ENCODE measurements around the gene PHKA1. TPM values are rescaled to one million over a fixed set of nuclear protein-coding genes. Genes with fewer than 3 reads are reported as not detected.

The PHKA1 gene
- total and polyA plus RNA-seq, 2 donors (not counting 1 experiment from before 2014, with no cell fraction given), result 2.0 to 9.1 TPM

- TF ChIP-seq EZH2 (IDR thresholded peaks at IDR 0.05; ENCODE audit: low read length, missing control alignments) (no peak), CTCF (conservative IDR thresholded peaks at IDR 0.05 in 1 of 2, IDR thresholded peaks at IDR 0.05 in 1 of 2; ENCODE audit: low read depth in 1 of 2, low read length in 2 of 2) (no peak)
- Histone ChIP-seq H3K36me3 (ENCODE audit: control insufficient read depth, insufficient read depth, low read length) (no peaks in the 10 kb centered on the region), H3K9ac (ENCODE audit: insufficient read depth, low read length) (no peak overlapping the region), H3K4me2 (ENCODE audit: extremely low read depth, insufficient read depth, low read length) (no peak overlapping the region), H3K9me3 (ENCODE audit: control insufficient read depth, insufficient read depth, low read depth, low read length) (no peaks in the 10 kb centered on the region), H3K27me3 (ENCODE audit: control insufficient read depth, insufficient read depth, low read length) (no peaks in the 10 kb centered on the region), H3K4me3 (replicated peaks in 1 of 4; ENCODE audit: control extremely low read depth in 1 of 4, insufficient read depth in 1 of 4, low read depth in 3 of 4, low read length in 4 of 4) (no peak overlapping the region), H4K20me1 (ENCODE audit: control insufficient read depth, extremely low read depth, insufficient read depth, low read length) (no peaks in the 10 kb centered on the region), H3K79me2 (ENCODE audit: control insufficient read depth, insufficient read depth, low read length) (no peaks in the 10 kb centered on the region), H3K27ac (ENCODE audit: insufficient read depth, low read length) (no peak overlapping the region), H2AFZ (ENCODE audit: low read length) (no peak overlapping the region), H3K4me1 (ENCODE audit: control insufficient read depth, extremely low read depth, insufficient read depth, low read length) (no peaks in the 10 kb centered on the region)
- DNase-seq (ENCODE audit: low read depth in 2 of 2), result no peak
Observed at GRCh38 chrX:72687396-72687795, 26.7 kb downstream of the PHKA1 start.

GRCh38 chrX:72685810-72686456 is 28.2 kb downstream of the PHKA1 start:
- Histone ChIP-seq H3K27ac (ENCODE audit: insufficient read depth, low read length) (no peak overlapping the region), H3K9me3 (ENCODE audit: control insufficient read depth, insufficient read depth, low read depth, low read length) (no peaks in the 10 kb centered on the region), H3K4me3 (replicated peaks in 1 of 4; ENCODE audit: control extremely low read depth in 1 of 4, insufficient read depth in 1 of 4, low read depth in 3 of 4, low read length in 4 of 4) (no peak overlapping the region), H3K9ac (ENCODE audit: insufficient read depth, low read length) (no peak overlapping the region), H3K4me1 (ENCODE audit: control insufficient read depth, extremely low read depth, insufficient read depth, low read length) (no peaks in the 10 kb centered on the region), H3K79me2 (ENCODE audit: control insufficient read depth, insufficient read depth, low read length) (no peaks in the 10 kb centered on the region), H4K20me1 (ENCODE audit: control insufficient read depth, extremely low read depth, insufficient read depth, low read length) (no peaks in the 10 kb centered on the region), H2AFZ (ENCODE audit: low read length) (no peak overlapping the region), H3K4me2 (ENCODE audit: extremely low read depth, insufficient read depth, low read length) (no peak overlapping the region), H3K27me3 (ENCODE audit: control insufficient read depth, insufficient read depth, low read length) (no peaks in the 10 kb centered on the region), H3K36me3 (ENCODE audit: control insufficient read depth, insufficient read depth, low read length) (no peaks in the 10 kb centered on the region)
- TF ChIP-seq CTCF (conservative IDR thresholded peaks at IDR 0.05 in 1 of 2, IDR thresholded peaks at IDR 0.05 in 1 of 2; ENCODE audit: low read depth in 1 of 2, low read length in 2 of 2), result no peak
- no peak for TF ChIP-seq EZH2 (IDR thresholded peaks at IDR 0.05; ENCODE audit: low read length, missing control alignments)
- peak; percentile 58 for DNase-seq (ENCODE audit: low read depth in 2 of 2)

- H4K20me1 ChIP-seq (ENCODE audit: control insufficient read depth, extremely low read depth, insufficient read depth, low read length), result no peaks in the 10 kb centered on the region
- no peak overlapping the region for H2AFZ ChIP-seq (ENCODE audit: low read length)
- peak overlapping the region; percentile 5 for H3K4me2 ChIP-seq (ENCODE audit: extremely low read depth, insufficient read depth, low read length)
- no peaks in the 10 kb centered on the region for H3K36me3 ChIP-seq (ENCODE audit: control insufficient read depth, insufficient read depth, low read length)
- no peaks in the 10 kb centered on the region for H3K4me1 ChIP-seq (ENCODE audit: control insufficient read depth, extremely low read depth, insufficient read depth, low read length)
- no peak overlapping the region for H3K9ac ChIP-seq (ENCODE audit: insufficient read depth, low read length)
- no peak for DNase-seq (ENCODE audit: low read depth in 2 of 2)
- no peaks in the 10 kb centered on the region for H3K27me3 ChIP-seq (ENCODE audit: control insufficient read depth, insufficient read depth, low read length)
- H3K9me3 ChIP-seq (ENCODE audit: control insufficient read depth, insufficient read depth, low read depth, low read length), result no peaks in the 10 kb centered on the region
- no peak overlapping the region for H3K27ac ChIP-seq (ENCODE audit: insufficient read depth, low read length)
- H3K79me2 ChIP-seq (ENCODE audit: control insufficient read depth, insufficient read depth, low read length), result no peaks in the 10 kb centered on the region
- TF ChIP-seq CTCF (conservative IDR thresholded peaks at IDR 0.05 in 1 of 2, IDR thresholded peaks at IDR 0.05 in 1 of 2; ENCODE audit: low read depth in 1 of 2, low read length in 2 of 2) (no peak), EZH2 (IDR thresholded peaks at IDR 0.05; ENCODE audit: low read length, missing control alignments) (no peak)
- H3K4me3 ChIP-seq (replicated peaks in 1 of 4; ENCODE audit: control extremely low read depth in 1 of 4, insufficient read depth in 1 of 4, low read depth in 3 of 4, low read length in 4 of 4), result no peak overlapping the region
Observed at GRCh38 chrX:72685018-72685417, 29.1 kb downstream of the PHKA1 start.

All from fibroblast of lung (primary cell).